KMS-11 (cell line): ENCODE results near the gene SLC24A3.

ENCODE experiments used
- H2AFZ ChIP-seq: fragments of 200-600 bp; sonication (generic); 2 replicates; pipeline ENCODE4 v1.6.1; 2016; ENCODE audit warnings: antibody characterized with exemption, mixed run types, low read depth
- H3K27ac ChIP-seq: fragments of 200-600 bp; sonication (generic); 2 replicates; pipeline ENCODE4 v1.6.1; 2016; ENCODE audit warnings: mild to moderate bottlenecking, mixed run types
- H3K27me3 ChIP-seq: fragments of 200-600 bp; sonication (generic); 2 replicates; pipeline ENCODE4 v1.6.1; 2017; ENCODE audit warnings: mild to moderate bottlenecking, low read depth, mixed run types, moderate library complexity; ENCODE audit not compliant: insufficient read depth
- H3K36me3 ChIP-seq: fragments of 200-600 bp; sonication (generic); 2 replicates; pipeline ENCODE4 v1.6.1; 2017; ENCODE audit warnings: mild to moderate bottlenecking, mixed run types; ENCODE audit not compliant: insufficient read depth
- H3K4me1 ChIP-seq: fragments of 200-600 bp; sonication (generic); 2 replicates; pipeline ENCODE4 v1.6.1; 2016; ENCODE audit warnings: mild to moderate bottlenecking, low read depth, mixed run types; ENCODE audit not compliant: poor library complexity, severe bottlenecking
- H3K4me2 ChIP-seq: fragments of 200-600 bp; sonication (generic); 2 replicates; pipeline ENCODE4 v1.7.0; 2016; ENCODE audit warnings: mild to moderate bottlenecking, mixed run types
- H3K4me3 ChIP-seq: fragments of 200-600 bp; sonication (generic); IDR thresholded peaks from 2 replicates; pipeline ENCODE4 v1.6.1; 2017; ENCODE audit warnings: low read depth, low read length, mixed read lengths; ENCODE audit not compliant: insufficient read depth
- H3K79me2 ChIP-seq: fragments of 200-600 bp; sonication (generic); 2 replicates; pipeline ENCODE4 v1.6.1; 2016; ENCODE audit warnings: low read depth, mixed run types; ENCODE audit not compliant: insufficient read depth
- H3K9ac ChIP-seq: fragments of 200-600 bp; sonication (generic); 2 replicates; pipeline ENCODE4 v1.6.1; 2016; ENCODE audit warnings: mild to moderate bottlenecking, mixed run types
- H4K20me1 ChIP-seq: fragments of 200-600 bp; sonication (generic); 2 replicates; pipeline ENCODE4 v1.6.1; 2016; ENCODE audit warnings: mild to moderate bottlenecking, mixed run types; ENCODE audit not compliant: insufficient read depth
- CTCF ChIP-seq: fragments of 200-600 bp; sonication (generic); conservative IDR thresholded peaks from 2 replicates; pipeline ENCODE4 v1.6.1; 2017; ENCODE audit warnings: low read depth, mild to moderate bottlenecking, antibody characterized with exemption, low read length, moderate library complexity, mixed read lengths

Gene SLC24A3

DNA sequence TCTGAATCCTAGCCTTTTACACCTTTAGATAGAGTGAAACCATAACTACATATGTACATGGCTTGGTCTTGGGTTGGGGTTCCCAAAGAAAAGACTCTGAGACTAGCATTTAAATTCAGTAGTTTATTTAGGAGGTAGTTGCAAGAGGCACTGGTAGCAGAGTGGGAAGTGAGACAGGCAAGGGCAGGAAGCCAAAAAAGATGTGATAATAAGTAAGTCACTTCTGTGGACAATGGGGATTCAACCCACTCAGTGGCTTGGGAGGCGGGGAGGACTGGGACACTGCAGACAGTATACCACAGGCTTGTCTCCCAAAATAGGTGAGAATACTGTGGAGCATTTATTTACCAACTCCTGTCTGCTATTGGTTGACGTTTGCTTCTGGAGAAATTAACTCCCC, 131.9 kb downstream of the SLC24A3 start:
- Histone ChIP-seq H3K27ac (no peak overlapping the region), H3K79me2 (no peaks in the 10 kb centered on the region), H3K9ac (no peak overlapping the region), H2AFZ (no peak overlapping the region), H4K20me1 (no peaks in the 10 kb centered on the region), H3K4me2 (no peak overlapping the region), H3K27me3 (no peaks in the 10 kb centered on the region), H3K4me3 (no peak overlapping the region), H3K4me1 (peaks cover 22% of the 10 kb centered on the region), H3K36me3 (no peaks in the 10 kb centered on the region)
- TF ChIP-seq CTCF = no peak

- H4K20me1 ChIP-seq = no peaks in the 10 kb centered on the region
- peak overlapping the region; percentile 31 for H2AFZ ChIP-seq
- H3K9ac ChIP-seq = no peak overlapping the region; the same call in 1 of the 2 replicates
- H3K36me3 ChIP-seq = no peaks in the 10 kb centered on the region
- H3K4me1 ChIP-seq = peaks cover 22% of the 10 kb centered on the region
- H3K79me2 ChIP-seq = no peaks in the 10 kb centered on the region
- TF ChIP-seq CTCF = no peak
- peak overlapping the region; percentile 32; the same call in 1 of the 2 replicates for H3K27ac ChIP-seq
- peak overlapping the region; percentile 49; the same call in 1 of the 2 replicates for H3K4me2 ChIP-seq
- H3K4me3 ChIP-seq = no peak overlapping the region
- H3K27me3 ChIP-seq = no peaks in the 10 kb centered on the region
Observed at GRCh38 chr20:19347943-19348456, 135.6 kb downstream of the SLC24A3 start.

DNA sequence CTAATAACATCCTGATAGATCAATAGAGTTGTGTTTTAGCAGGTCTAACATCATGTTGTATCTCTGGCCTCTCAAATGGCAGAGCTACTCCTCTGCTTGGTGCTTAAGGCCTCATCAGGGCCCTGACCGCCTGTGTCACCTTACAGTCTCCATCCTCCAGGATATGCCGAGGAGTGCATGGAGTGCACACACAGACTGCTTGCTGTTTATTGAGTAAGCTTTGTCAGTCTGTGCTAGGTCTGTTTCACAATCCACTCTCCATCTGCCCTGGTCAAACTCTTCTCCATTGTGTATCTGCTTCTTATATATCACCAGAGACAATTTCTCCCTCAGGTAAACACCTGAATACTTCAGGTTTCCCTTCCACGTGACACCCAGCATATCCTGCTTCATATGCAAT, 136.1 kb downstream of the SLC24A3 start:
- Histone ChIP-seq H3K27me3 (no peaks in the 10 kb centered on the region), H3K4me1 (peaks cover 22% of the 10 kb centered on the region), H3K4me3 (no peak overlapping the region), H4K20me1 (no peaks in the 10 kb centered on the region), H3K27ac (no peak overlapping the region), H3K36me3 (no peaks in the 10 kb centered on the region), H3K9ac (no peak overlapping the region), H2AFZ (no peak overlapping the region), H3K4me2 (peak overlapping the region; percentile 49; the same call in 1 of the 2 replicates), H3K79me2 (no peaks in the 10 kb centered on the region)
- TF ChIP-seq CTCF = no peak

DNA sequence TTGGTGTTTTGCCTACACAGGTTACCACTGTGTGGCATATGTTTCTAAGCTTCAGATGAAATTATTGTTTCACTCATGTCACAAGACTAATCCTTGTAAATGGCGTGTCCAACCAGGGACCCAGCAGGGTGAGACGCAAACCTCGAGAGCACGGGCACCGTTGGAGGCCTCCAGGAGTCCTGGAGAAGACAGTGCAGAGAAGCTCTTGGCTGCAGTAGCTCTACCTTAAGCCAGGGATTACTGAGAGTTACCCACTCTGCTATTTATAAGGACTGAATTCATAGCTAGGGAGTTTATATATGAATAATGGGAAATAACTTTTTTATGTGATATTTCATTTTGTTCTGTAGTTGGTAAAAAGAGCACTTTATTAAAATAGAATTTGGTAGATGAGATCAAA, 137.4 kb downstream of the SLC24A3 start:
- no peak for TF ChIP-seq CTCF
- H2AFZ ChIP-seq = no peak overlapping the region
- H3K9ac ChIP-seq = no peak overlapping the region
- no peak overlapping the region for H3K27ac ChIP-seq
- H3K4me2 ChIP-seq = no peak overlapping the region
- no peaks in the 10 kb centered on the region for H4K20me1 ChIP-seq
- H3K4me1 ChIP-seq = peaks cover 22% of the 10 kb centered on the region
- no peaks in the 10 kb centered on the region for H3K79me2 ChIP-seq
- no peaks in the 10 kb centered on the region for H3K27me3 ChIP-seq
- H3K4me3 ChIP-seq = no peak overlapping the region
- no peaks in the 10 kb centered on the region for H3K36me3 ChIP-seq
